B cell (primary cell): ENCODE data around the gene ATXN7. TPM values are rescaled to one million over a fixed set of nuclear protein-coding genes. Genes with fewer than 3 reads are reported as not detected.

ENCODE experiments used
- ATAC-seq: fragments of 200-7000 bp; cut with Tn5 transposase; one replicate; pipeline ENCODE4 v1.10.0; 2021; ENCODE audit warnings: low read depth, mild to moderate bottlenecking, moderate number of reproducible peaks, moderate library complexity
- CTCF ChIA-PET: fragments of 350-600 bp; sonication (Branson Sonifier 250); formaldehyde crosslinking; loops from one replicate; lab custom pipeline; 2021; ENCODE audit warnings: antibody characterized with exemption, inconsistent platforms; lab: Charles Lee
- POLR2A ChIA-PET: fragments of 350-600 bp; sonication (Branson Sonifier 250); formaldehyde crosslinking; loops from one replicate; lab custom pipeline; 2021; ENCODE audit warnings: antibody characterized with exemption; lab: Charles Lee
- DNase-seq: peaks from one replicate; pipeline ENCODE4 v3.0.0; 2013
- H2AFZ ChIP-seq: 2 replicates; pipeline ENCODE4 v1.6.1; 2012; ENCODE audit warnings: mild to moderate bottlenecking, low read depth, low read length; ENCODE audit not compliant: insufficient read depth, poor library complexity, severe bottlenecking
- H3K27ac ChIP-seq, 2 donors: 1 replicate in 1 of 2; 2 replicates in 1 of 2; pipeline ENCODE4 v1.5.1; 2012 to 2013; ENCODE audit warnings: low read length in 2 of 2, mild to moderate bottlenecking in 2 of 2, moderate library complexity in 1 of 2
- H3K27me3 ChIP-seq, 4 experiments: fragments of 200-600 bp in 1 of 4; sonication (generic) in 1 of 4; replicated peaks in 1 of 4; 1 replicate in 2 of 4; 2 replicates in 2 of 4; pipeline versions ENCODE4 v1.6.1 to v1.7.0; 2013 to 2016; ENCODE audit warnings: low read length in 3 of 4, mild to moderate bottlenecking in 2 of 4, mixed read lengths in 1 of 4, moderate library complexity in 1 of 4; ENCODE audit not compliant: insufficient read depth in 4 of 4, control insufficient read depth in 3 of 4; ENCODE audit errors: control extremely low read depth in 1 of 4
- H3K36me3 ChIP-seq, 2 experiments: replicated peaks in 1 of 2; 1 replicate in 1 of 2; 2 replicates in 1 of 2; pipeline versions ENCODE4 v1.6.1 to v1.7.1; 2013; ENCODE audit warnings: low read length in 1 of 2; ENCODE audit not compliant: insufficient read depth in 2 of 2, control insufficient read depth in 1 of 2; ENCODE audit errors: control extremely low read depth in 1 of 2, extremely low read depth in 1 of 2
- H3K4me1 ChIP-seq, 2 donors: fragments of 200-600 bp in 1 of 2; sonication (generic) in 1 of 2; 1 replicate in 1 of 2; 2 replicates in 1 of 2; pipeline versions ENCODE4 v1.5.1 to v1.6.1; 2013 to 2017; ENCODE audit warnings: low read length in 2 of 2; ENCODE audit not compliant: control insufficient read depth in 2 of 2, insufficient read depth in 2 of 2
- H3K4me2 ChIP-seq: replicated peaks from 2 replicates; pipeline ENCODE3; 2012; ENCODE audit warnings: mild to moderate bottlenecking, low read depth, low read length; ENCODE audit not compliant: poor library complexity, severe bottlenecking
- H3K4me3 ChIP-seq, 5 experiments: fragments of 200-600 bp in 1 of 5; sonication (generic) in 1 of 5; 1 replicate in 3 of 5; 2 replicates in 2 of 5; pipeline versions ENCODE4 v1.5.1 to v1.7.0; 2011 to 2016; ENCODE audit warnings: low read length in 4 of 5, mild to moderate bottlenecking in 4 of 5, low read depth in 2 of 5, control low read depth in 1 of 5, moderate library complexity in 1 of 5; ENCODE audit not compliant: insufficient read depth in 1 of 5; ENCODE audit errors: control extremely low read depth in 1 of 5, extremely low read depth in 1 of 5
- H3K79me2 ChIP-seq: fragments of 200-600 bp; sonication (generic); one replicate; pipeline ENCODE4 v1.6.0; 2016; ENCODE audit warnings: low read length; ENCODE audit not compliant: control insufficient read depth, insufficient read depth
- H3K9ac ChIP-seq: fragments of 200-600 bp; sonication (generic); 2 replicates; pipeline ENCODE4 v1.6.1; 2017; ENCODE audit warnings: mild to moderate bottlenecking, low read length, moderate library complexity
- H3K9me3 ChIP-seq, 3 donors: one replicate each; pipeline versions ENCODE4 v1.6.1 to v1.7.1; 2013; ENCODE audit warnings: low read length in 2 of 3; ENCODE audit not compliant: control insufficient read depth in 2 of 3, insufficient read depth in 1 of 3; ENCODE audit errors: control extremely low read depth in 1 of 3
- H4K20me1 ChIP-seq: 2 replicates; pipeline ENCODE4 v1.6.0; 2012; ENCODE audit warnings: mild to moderate bottlenecking, low read length; ENCODE audit not compliant: insufficient read depth, control insufficient read depth, poor library complexity, severe bottlenecking
- H3K27ac Mint-ChIP-seq: one replicate; pipeline ENCODE4 v1.8.0; 2021; ENCODE audit warnings: mixed read lengths
- H3K27me3 Mint-ChIP-seq: one replicate; pipeline ENCODE4 v1.8.0; 2021; ENCODE audit warnings: mixed read lengths
- H3K4me1 Mint-ChIP-seq: one replicate; pipeline ENCODE4 v1.8.0; 2021; ENCODE audit warnings: mixed read lengths
- H3K4me3 Mint-ChIP-seq: one replicate; pipeline ENCODE4 v1.8.0; 2021; ENCODE audit warnings: mixed read lengths
- H3K9me3 Mint-ChIP-seq: one replicate; pipeline ENCODE4 v1.8.0; 2022; ENCODE audit warnings: mixed read lengths; ENCODE audit not compliant: insufficient read depth
- CTCF ChIP-seq: fragments of 200-600 bp; IDR thresholded peaks from one replicate; pipeline ENCODE4 v1.8.0; 2022; ENCODE audit warnings: antibody characterized with exemption, mild to moderate bottlenecking
- EZH2 ChIP-seq: IDR thresholded peaks from 2 replicates; pipeline ENCODE4 v1.6.1; 2012; ENCODE audit warnings: borderline replicate concordance, low read depth, mild to moderate bottlenecking, moderate library complexity, low read length; ENCODE audit not compliant: insufficient read depth, poor library complexity, severe bottlenecking
- WGBS: methylation state at CpG from one replicate; pipeline ENCODE4 v1.1.5; 2013; ENCODE audit warnings: missing lambda C conversion rate; ENCODE audit not compliant: insufficient coverage; 5-methylcytosine and 5-hydroxymethylcytosine counted together
- intact Hi-C: fragments of 100-400 bp; cut with micrococcal nuclease; formaldehyde crosslinking; loops from one replicate; pipeline ENCODE4 v1.10.0; 2022
- polyA plus RNA-seq: library from polyadenylated mRNA; depleted of rRNA; stranded (reverse); fragments of >200 nt; gene quantifications from 2 replicates; pipeline ENCODE4 v1.2.3, GENCODE V29; 2012
- total RNA-seq, 2 donors: library from RNA; stranded (reverse); fragments of 120-200 nt in 1 of 2; gene quantifications; 1 replicate in 1 of 2; 2 replicates in 1 of 2; pipeline versions ENCODE4 v1.2.3 to v1.2.4, GENCODE V29; 2013 to 2022

Gene ATXN7
- total and polyA plus RNA-seq, 2 donors (not counting 1 experiment from before 2014, with no cell fraction given): 18.1 to 74.3 TPM

GRCh38 chr3:63970631-63971475 lies 107.2 kb downstream of the ATXN7 start:
- H3K27me3 ChIP-seq: no peaks in the 10 kb centered on the region
- DNase-seq: no peak
- peaks cover 19 to 20% of the 10 kb centered on the region in 2 donors for H3K4me1 ChIP-seq
- no peak overlapping the region for H3K4me3 Mint-ChIP-seq
- peaks cover 47% of the 10 kb centered on the region for H3K4me1 Mint-ChIP-seq
- WGBS: 83% methylated on average over 9 of the region's 11 CpGs
- peaks cover 81% of the 10 kb centered on the region for H3K79me2 ChIP-seq
- TF ChIP-seq CTCF (no peak), EZH2 (no peak)
- no peak overlapping the region for H3K9ac ChIP-seq
- H3K27ac Mint-ChIP-seq: no peak overlapping the region
- CTCF ChIA-PET: no interaction called here
- H3K9me3 Mint-ChIP-seq: no peaks in the 10 kb centered on the region
- H3K36me3 ChIP-seq: peaks cover 0 to 11% of the 10 kb centered on the region in 2 experiments
- intact Hi-C loops: no loop called here
- H3K27me3 Mint-ChIP-seq: no peaks in the 10 kb centered on the region
- ATAC-seq: no peak
- POLR2A ChIA-PET: no interaction called here
- peaks cover 51% of the 10 kb centered on the region for H4K20me1 ChIP-seq
- H3K27ac ChIP-seq: no peak overlapping the region
- no peak overlapping the region for H2AFZ ChIP-seq
- no peak overlapping the region for H3K4me2 ChIP-seq
- H3K4me3 ChIP-seq: no peak overlapping the region
- no peaks in the 10 kb centered on the region for H3K9me3 ChIP-seq

- H2AFZ ChIP-seq: no peak overlapping the region
- no CpG with 5 or more reads among the region's 2 CpGs for WGBS
- no peaks in the 10 kb centered on the region for H3K27me3 ChIP-seq
- no peak for DNase-seq
- Mint-ChIP-seq H3K27me3 (no peaks in the 10 kb centered on the region), H3K9me3 (no peaks in the 10 kb centered on the region), H3K27ac (no peak overlapping the region), H3K4me3 (no peak overlapping the region), H3K4me1 (peaks cover 41% of the 10 kb centered on the region)
- H3K27ac ChIP-seq: no peak overlapping the region
- no peaks in the 10 kb centered on the region for H3K9me3 ChIP-seq
- ChIA-PET POLR2A (no interaction called here), CTCF (interaction anchor here (0.9 to 2.5 kb wide), 5 partner anchors 9 to 21 kb away, joined by 3 to 13 read pairs (median 3); no protein-coding TSS in a partner anchor)
- H3K4me2 ChIP-seq: no peak overlapping the region
- H4K20me1 ChIP-seq: peaks cover 52% of the 10 kb centered on the region
- intact Hi-C loops: no loop called here
- H3K4me3 ChIP-seq: no peak overlapping the region
- peaks cover 19 to 20% of the 10 kb centered on the region in 2 donors for H3K4me1 ChIP-seq
- no peak overlapping the region for H3K9ac ChIP-seq
- peaks cover 0 to 11% of the 10 kb centered on the region in 2 experiments for H3K36me3 ChIP-seq
- H3K79me2 ChIP-seq: peaks cover 84% of the 10 kb centered on the region
- no peak for ATAC-seq
- TF ChIP-seq CTCF: no peak
- TF ChIP-seq EZH2: no peak
Observed at GRCh38 chr3:63972196-63972595, 108.5 kb downstream of the ATXN7 start.
